Glomerular visceral epithelial cell (primary cell): ENCODE results near the gene RAB21.

Experiments
- DNase-seq: peaks from one replicate; pipeline ENCODE4 v3.0.0-alpha.2; 2016; ENCODE audit errors: extremely low spot score

The RAB21 gene

GRCh38 chr12:71754461-71755145 is at the start of gene RAB21:
RAB21 (plus strand) TSS chr12:71754863; CDS start chr12:71755130, 267 bp downstream.
- DNase-seq, result peak; percentile 97

DNA sequence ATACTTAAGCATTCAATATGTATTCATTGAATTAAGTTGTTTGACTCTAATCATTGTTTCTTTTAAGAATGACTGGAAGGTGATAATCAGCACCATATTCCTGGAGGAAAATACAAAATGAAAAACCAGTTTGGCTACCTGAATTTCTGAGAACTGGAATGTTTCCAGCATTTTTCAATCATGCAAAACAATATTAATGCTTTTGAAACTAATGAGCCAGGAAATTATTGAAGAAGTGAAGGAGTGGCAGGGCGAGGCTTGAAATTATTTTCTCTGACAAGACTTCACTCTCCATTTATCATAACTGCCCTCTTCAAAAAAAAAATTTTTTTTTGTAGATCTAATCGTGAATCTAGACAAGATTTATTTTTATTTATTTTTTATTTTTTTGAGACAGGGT is 49.7 kb upstream of the RAB21 start:
- DNase-seq, result no peak

GRCh38 chr12:71708658-71709057 is 46.0 kb upstream of the RAB21 start:
- no peak for DNase-seq

GRCh38 chr12:71710276-71711125 is 44.2 kb upstream of the RAB21 start:
- peak; percentile 82 for DNase-seq

GRCh38 chr12:71718611-71719010 is 36.1 kb upstream of the RAB21 start:
- DNase-seq, result no peak

- DNase-seq, result no peak
Measured at GRCh38 chr12:71719647-71720370, 34.9 kb upstream of the RAB21 start.

DNA sequence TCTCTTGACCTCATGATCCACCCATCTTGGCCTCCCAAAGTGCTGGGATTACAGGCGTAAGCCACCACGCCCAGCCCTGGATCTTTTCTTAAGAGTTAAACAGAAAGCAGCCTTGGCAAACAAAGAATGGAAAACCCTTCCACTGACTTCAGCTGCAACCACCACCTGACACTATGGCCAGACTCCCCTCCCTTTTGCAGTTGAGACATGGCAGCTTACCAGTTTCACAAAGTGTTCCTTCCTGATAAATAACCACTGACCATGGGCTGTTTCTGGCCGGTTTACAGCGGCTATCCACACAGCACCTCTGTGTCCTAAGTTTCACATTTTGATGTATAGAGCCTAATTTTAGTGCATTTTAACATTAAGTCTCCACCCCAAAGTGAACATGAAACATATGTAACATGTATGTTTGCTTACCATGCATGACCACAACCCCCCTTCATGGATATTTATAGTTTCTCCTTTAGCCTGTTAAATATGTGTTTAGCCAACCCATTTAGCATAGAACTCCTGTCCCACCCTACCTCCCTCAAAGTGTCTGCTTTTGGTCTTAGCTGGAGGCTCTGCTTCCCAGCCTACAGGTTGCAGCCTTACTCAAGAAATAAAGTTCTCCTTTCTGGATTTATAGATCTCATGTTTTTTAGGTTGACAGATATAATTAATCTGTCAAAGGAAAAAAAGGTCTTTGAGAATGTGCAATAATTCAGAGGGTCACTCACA is 32.7 kb upstream of the RAB21 start:
- no peak for DNase-seq

DNA sequence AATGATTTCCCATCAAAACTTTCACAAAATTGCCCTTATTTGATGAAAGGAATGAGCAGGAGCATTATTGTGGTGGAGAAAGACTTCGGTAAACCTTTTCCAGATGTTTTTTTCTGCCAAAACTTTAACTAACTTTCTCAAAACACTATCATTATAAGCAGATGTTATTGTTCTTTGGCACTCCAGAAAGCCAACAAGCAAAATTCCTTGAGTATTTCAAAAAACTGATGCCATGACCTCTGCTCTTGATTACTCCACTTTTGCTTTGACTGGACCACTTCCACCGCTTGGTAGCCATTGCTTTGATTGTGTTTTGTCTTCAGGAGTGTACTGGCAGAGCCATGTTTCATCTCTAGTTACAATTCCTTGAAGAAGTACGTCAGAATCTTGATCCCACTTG is 29.7 kb upstream of the RAB21 start:
- no peak for DNase-seq

DNA sequence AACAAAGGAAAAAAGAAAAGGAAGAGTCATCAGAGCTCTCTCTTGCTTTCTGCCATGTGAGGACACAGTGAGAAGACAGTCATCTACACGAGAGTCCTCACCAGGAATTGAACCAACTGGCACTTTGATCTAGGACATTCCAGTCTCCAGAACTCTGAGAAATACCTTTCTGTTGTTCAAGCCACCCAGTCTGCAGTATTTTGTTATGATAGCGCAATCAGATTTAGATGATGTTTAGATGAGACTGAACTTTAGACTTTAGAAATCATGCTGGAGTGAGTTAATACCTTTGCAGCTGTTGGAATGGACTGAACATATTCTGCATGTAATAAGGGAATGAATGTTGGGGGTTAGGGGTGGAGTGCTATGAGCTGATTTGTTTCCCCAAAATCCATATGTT is 28.1 kb upstream of the RAB21 start:
- no peak for DNase-seq

DNA sequence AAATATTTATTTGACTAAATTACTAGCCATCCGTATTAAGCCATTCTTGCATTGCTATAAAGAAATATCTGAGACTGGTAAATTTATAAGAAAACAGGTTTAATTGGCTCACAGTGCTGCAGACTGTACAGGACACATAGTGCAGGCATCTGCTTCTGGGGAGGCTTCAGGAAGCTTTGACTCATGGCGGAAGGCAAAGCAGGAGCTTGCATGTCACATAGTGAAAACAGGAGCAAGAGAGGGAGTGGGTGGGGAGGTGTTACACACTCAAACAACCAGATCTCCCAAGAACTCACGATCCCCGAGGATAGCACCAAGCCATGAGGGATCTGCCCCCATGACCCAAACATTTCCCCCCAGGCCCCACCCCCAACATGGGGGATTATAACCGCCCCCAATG is 26.7 kb upstream of the RAB21 start:
- DNase-seq, result no peak

- DNase-seq, result peak; percentile 36
Measured at GRCh38 chr12:71730936-71731335, 23.7 kb upstream of the RAB21 start.

- DNase-seq, result peak; percentile 68
Measured at GRCh38 chr12:71731439-71732356, 23.0 kb upstream of the RAB21 start.

- no peak for DNase-seq
Measured at GRCh38 chr12:71732357-71732712, 22.3 kb upstream of the RAB21 start.

DNA sequence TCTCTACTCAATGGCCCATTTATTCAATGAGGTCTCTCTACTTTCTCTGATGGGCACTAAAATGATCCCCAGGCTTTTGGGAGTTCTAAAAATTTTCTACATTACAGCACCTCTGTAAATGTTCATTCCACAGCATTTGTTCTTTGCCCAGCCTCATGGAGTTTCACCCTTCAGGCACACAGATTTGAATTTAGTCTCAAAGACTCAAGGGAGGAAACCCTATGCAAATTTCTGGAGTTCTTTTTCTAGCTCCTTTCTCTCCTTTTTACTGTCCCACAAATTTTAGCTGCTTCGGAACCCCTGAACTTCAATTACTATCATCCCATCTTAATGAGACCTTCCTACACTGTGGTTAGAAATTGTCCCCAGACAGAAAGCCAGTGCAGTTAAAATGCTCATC is 17.5 kb upstream of the RAB21 start:
- DNase-seq, result no peak

DNA sequence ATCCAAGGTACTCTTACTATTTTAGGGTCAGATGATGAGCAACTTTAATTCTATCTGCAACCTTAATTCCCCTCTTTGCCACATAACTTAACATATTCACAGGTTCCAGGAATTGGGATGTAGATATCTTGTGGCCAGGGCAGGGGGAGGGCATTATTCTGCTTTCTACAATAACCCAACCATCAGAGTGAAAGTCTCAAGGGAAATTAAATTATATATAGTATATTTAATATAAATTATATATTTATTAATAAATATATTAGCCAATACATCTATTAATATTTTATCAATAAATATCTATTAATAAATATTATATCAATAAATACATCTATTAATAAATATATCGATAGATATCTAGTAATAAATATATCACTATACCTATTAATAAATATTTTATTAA is 11.7 kb upstream of the RAB21 start:
- no peak for DNase-seq

DNA sequence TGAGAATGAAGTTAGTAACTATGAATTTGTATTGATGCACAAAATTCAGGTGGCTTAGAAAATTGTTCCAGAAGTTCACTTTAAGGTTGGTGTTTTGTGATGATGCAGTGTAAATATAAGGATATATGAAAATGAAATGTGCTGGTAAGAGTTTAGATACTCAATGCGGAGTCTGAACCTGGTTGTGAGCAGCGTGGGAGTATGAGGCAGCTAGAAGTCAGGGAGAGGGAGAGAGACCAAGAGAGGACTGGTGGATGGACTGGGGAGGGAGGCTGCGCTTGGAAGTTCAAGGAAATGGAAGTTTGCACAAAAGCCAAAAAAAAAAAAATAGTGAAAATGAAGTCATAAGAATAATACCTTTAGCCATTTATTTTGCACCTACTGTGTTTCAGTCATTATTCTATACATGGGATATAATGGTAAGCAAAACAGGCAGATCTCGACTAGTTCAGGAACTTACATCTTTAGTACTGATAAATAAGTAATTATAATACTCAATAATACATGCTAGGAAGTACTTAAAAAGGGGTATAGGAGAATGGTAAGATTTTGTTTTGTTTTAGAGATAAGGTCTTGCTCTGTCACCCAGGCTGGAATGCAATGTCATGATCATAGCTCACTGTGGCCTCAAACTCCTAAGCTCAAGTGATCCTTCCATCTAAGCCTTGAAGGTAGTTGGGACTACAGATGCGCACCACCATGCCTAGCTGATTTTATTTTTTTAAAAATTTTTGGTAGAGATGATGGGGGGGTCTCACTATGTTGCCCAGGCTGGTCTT is 10.0 kb upstream of the RAB21 start:
- no peak for DNase-seq

DNA sequence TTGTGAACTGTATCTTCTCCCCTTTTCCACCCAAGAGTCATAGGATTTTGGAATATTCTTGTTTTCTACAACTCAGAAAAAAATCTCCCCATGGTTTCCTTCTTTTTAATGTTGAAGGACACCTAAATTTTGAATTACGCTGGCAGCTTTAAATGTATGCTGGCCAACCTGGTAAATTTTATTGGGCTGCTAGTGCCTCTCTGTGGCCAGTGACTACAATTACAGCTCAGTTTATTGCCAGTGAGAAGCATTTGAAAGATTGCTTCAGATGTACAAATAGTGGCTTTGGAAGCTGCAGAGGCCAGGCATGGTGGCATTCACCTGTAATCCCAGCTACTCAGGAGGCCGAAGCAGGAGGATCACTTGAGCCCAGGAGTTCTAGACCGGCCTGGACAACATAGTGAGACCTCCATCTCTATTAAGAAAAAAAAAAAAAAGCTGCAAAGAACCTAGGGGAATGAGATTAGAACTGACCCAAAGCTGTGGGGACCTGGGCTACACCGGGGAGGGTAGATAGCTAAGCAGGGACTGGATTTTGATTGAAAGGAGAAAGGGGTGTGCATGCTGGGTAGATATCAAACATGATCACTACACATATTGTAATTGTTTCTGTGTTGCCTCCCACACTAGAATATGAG is 7.6 kb upstream of the RAB21 start:
- peak; percentile 65 for DNase-seq

DNA sequence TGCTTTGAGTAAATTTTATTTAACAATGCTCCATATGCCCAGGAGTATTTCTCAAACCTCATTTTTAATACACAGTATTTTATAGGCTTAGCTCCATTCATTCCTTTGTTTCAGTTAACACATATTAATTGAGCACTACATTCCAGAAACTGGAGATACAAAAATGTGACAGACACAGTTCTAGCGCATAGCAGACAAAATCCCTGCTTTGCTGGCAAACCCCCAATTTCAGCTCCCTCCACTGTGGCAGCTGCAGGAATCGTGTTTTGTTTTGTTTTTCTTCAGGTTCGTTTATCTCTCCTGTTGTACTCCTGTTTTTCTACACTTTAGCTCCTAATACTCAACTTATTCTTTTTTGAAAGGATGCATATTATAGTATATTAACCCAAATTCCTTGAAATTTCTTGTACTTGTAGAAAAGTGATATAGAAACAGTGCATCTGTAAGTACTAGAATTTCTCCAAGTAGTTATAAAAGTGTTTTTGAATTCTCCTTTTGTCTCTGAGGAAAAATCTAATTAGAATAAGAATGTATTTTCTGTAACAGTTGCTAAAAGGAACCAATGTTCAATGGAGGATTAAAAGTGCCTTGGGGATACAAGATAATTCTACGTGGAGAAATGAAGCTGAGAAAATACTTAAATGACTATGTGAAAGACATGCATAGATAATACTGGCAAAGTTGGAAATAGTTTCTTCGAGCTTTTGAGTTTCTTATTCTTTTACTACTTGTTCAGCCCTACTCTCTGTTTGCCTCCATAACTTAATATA is 6.4 kb upstream of the RAB21 start:
- no peak for DNase-seq

DNA sequence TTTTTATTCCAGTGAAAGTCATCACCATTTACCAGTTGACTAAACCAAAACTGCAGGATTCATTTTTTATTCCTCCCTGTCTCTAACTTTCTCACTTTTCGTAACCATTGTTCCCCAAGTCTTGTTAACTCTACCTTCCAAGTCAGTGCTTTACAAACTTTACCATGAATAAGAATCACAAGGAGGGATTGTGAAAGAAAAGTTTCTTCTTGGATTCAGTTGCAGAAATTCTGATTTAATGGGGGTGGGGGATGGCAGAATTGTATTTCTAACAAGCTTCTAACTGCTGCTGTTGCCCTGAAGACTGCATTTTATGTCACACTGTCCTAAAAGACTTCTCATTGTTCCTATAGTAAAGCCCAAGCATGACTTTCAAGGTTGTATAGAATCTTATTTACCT is 5.0 kb upstream of the RAB21 start:
- DNase-seq, result no peak
